RCC 7860 (cell line): ENCODE measurements around the gene EPB41L2.

Source experiments
- DNase-seq: peaks from one replicate; pipeline ENCODE4 v3.0.0-alpha.2; 2015; ENCODE audit warnings: low spot score
- FAIRE-seq: peaks from 2 replicates; lab custom pipeline; 2012; peaks lifted over from hg19 to GRCh38; lab: Jason Lieb, UNC

The EPB41L2 gene

GRCh38 chr6:130982135-130982534 lies 80.9 kb downstream of the EPB41L2 start:
- no peak for DNase-seq
- no peak for FAIRE-seq

DNA sequence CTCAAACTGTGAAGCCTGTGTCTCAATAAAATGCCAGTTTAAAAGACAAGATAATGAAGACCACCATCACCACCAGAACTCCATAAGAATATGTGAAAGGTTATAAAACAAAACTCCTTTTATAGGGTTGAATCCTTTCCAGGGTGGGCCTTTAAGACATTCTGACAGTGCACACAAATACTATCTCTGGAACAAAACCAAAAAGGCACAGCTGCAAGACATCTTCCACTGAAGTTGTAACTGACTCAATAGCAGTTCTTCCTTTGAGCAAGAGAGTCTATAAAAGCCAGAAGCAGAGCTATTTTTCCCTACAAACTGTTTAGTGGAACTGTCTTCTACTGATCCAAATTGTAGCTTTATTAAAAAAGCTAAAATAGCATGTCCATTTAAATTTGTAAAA lies 81.6 kb downstream of the EPB41L2 start:
- no peak for FAIRE-seq
- no peak for DNase-seq

- FAIRE-seq (no peak), DNase-seq (no peak)
Measured at GRCh38 chr6:130980310-130981032, 82.6 kb downstream of the EPB41L2 start.

DNA sequence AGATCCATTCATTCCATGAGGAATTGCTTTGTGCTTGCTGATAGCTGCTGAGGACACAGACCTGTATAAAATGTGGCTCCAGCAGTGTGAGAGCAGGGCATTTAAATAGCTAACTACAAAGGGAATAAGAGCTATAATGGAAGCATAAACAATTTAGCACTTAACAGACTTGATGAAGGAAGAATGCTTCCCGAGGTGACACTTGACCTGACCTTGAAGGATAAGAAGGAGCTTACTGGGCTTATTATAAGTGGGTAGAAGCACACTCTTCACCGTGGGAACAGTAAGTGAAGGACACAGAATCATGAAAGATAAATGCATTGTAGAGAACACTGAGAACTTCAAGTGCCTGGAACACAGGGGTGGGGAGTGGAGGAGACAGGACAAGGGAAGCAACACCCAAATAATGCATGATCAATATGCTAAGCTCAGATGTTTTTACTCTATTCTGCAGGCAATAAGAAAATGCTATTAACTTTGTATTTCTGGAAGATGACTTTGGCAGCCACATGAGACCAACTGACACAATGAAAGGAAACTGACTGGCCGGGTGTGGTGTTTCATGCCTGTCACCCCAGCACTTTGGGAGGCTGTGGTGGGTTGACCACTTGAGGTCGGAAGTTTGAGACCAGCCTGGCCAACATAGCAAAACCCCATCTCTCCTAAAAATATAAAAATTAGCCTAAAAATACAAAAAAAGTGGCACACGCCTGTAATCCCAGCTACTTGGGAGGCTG lies 84.2 kb downstream of the EPB41L2 start:
- DNase-seq (no peak), FAIRE-seq (no peak)

GRCh38 chr6:130978180-130978579 lies 84.9 kb downstream of the EPB41L2 start:
- FAIRE-seq = no peak

GRCh38 chr6:130975325-130975724 lies 87.7 kb downstream of the EPB41L2 start:
- FAIRE-seq (peak; percentile 29), DNase-seq (no peak)

More at GRCh38 chr6:130978180-130978579, 84.9 kb downstream of the EPB41L2 start:
- DNase-seq = no peak

DNA sequence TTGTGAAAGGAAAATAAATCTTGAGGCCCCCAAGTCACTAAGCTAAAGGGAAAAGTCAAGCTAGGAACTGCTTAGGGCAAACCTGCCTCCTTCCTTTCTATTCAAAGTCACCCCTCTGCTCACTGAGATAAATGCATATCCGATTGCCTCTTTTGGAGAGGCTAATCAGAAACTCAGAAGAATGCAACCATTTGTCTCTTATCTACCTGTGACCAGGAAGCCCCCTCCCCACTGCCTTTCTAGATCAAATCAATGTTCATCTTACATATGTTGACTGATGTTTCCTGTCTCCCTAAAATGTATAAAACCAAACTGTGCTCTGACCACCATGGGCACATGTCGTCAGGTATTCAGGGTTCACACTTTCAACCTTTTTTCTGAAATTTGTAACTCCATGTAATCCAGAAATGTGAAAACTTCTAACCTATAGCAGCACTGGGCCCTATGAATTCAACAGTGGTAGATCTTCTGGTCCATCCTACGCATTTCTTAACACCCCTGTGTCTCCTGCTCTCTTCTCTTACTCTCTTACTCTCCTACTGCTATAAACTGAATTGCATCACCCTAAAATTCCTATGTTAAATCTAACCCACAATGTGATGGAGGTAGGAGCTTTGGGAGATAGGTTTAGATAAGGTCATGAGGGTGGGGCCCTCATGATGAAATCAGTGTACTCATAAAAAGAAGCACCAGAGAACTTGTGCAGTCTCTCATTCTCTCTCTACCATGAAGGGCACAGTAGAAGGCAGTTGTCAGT lies 89.3 kb downstream of the EPB41L2 start:
- FAIRE-seq (no peak), DNase-seq (no peak)

DNA sequence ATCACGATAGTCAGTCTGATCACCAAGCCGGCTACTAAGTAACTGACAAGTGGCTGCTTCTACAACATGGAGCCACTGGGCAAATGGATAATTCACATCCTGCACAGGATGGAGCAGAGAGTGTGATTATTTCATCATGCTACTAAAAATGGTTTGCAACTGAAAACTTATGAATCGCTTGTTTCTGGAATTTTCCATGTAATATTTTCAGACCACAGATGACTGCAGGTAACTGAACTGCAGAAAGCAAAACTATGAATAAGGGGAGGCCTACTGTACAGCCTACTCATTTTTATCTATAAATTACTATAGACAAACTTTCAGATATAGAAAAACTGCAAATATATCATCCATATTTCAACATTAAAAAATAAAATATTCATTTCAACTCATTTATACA lies 91.5 kb downstream of the EPB41L2 start:
- FAIRE-seq (no peak), DNase-seq (no peak)

- FAIRE-seq (no peak), DNase-seq (no peak)
Measured at GRCh38 chr6:130970839-130971410, 92.1 kb downstream of the EPB41L2 start.

GRCh38 chr6:130969791-130970491 lies 93.1 kb downstream of the EPB41L2 start:
- DNase-seq (no peak), FAIRE-seq (no peak)

- no peak for DNase-seq
- no peak for FAIRE-seq
Measured at GRCh38 chr6:130969166-130969565, 93.9 kb downstream of the EPB41L2 start.

DNA sequence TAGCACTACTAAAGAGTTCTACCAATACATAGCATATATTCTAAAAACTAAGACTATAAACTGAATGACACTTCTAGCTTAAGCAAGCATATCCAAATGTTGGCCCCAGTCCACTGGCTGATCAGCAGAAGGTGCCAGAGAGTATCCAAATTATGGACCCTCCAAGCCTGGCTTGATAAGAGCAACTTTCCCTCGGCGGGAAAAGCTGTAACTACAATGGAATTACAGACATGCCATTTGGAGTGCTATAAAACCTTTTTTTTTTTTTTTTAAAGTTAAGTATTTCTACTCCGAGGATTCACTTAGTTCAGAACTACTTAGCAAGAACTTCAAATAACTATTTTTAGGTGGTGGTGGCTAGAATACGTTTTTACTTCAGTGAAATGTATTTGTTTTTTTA lies 94.6 kb downstream of the EPB41L2 start:
- FAIRE-seq (no peak), DNase-seq (no peak)

GRCh38 chr6:130967502-130968445 lies 95.3 kb downstream of the EPB41L2 start:
- DNase-seq (peak; percentile 30), FAIRE-seq (no peak)

DNA sequence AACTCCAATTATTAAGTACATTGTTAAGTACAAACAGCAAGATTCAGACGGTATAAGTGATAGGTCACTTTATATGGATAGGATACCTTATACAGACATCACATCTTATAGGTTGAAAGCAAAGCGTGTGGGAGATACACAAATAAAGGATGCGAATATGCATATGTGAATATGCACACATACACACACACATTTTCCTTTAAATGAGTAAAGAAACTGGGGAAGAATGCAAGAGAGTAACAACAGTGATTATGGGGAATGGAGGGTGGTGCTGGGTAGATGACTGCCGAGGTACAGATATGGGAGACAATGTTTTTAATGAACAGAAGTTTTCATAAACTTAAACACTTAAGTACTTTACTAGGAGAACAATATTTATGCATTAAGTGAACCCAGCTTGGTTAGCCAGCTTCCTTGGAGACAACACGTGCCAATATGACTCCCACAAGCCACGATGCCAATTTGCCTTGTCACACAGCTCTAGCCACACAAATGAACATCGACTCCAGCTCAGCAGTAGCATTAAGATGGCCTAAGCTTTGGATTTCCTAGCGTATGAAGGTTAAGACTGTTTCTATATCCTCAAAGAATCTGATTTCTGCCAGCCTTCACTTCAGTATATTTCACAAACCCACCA lies 96.6 kb downstream of the EPB41L2 start:
- DNase-seq (no peak), FAIRE-seq (no peak)

DNA sequence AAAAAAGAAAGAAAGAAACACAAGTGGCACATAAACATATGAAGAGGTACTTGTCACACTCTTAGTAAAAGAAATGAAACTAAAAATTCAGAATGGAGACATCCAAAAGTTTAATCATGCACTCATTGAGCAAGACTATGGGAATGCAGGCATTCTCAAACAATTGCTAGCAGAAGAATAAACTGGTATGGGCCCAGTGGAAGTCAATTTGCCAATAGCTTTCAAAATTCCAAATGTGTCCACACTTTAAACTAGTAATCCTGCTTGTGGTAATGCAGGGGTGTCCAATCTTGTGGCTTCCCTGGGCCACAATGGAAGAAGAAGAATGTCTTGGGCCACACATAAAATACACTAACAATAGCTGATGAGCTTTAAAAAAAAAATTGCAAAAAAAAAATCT lies 97.4 kb downstream of the EPB41L2 start:
- FAIRE-seq = no peak
- no peak for DNase-seq

GRCh38 chr6:130964808-130965604 lies 98.0 kb downstream of the EPB41L2 start:
- FAIRE-seq (no peak), DNase-seq (no peak)

GRCh38 chr6:130964289-130964688 lies 98.8 kb downstream of the EPB41L2 start:
- FAIRE-seq (no peak), DNase-seq (no peak)

DNA sequence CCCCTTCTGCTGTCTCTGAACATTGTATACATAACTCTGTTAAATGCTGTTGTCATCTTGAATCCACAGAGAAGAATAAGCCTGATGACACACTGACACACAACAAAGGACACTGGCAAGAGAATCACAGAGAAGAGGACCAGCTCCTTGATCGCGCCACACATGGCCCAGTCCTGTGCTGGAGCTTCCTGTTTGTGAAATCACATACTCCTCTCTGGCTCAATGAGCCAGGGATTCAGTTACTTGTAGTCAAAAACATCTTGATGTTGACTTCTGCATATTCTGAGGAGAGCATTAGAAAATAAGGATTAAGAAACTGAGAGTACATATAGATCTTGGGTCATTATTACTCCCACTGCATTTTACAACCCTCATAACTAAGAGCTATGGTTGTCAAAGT lies 100.1 kb downstream of the EPB41L2 start:
- FAIRE-seq (no peak), DNase-seq (no peak)
